ENCODE data around the gene PKDCC.

- TF ChIP-seq CTCF (IDR thresholded peaks at IDR 0.05; ENCODE audit: low read depth, low read length, missing input control) (no peak), EGR1 (IDR thresholded peaks at IDR 0.05; ENCODE audit: low read depth in 2 of 2) (no peak), TAF1 (conservative IDR thresholded peaks at IDR 0.05) (no peak), MAX (IDR thresholded peaks at IDR 0.05) (no peak), REST (IDR thresholded peaks at IDR 0.05) (no peak), NR2F2 (IDR thresholded peaks at IDR 0.05) (no peak), FOXA2 (IDR thresholded peaks at IDR 0.05) (no peak), GABPA (IDR thresholded peaks at IDR 0.05 in 1 of 2, conservative IDR thresholded peaks at IDR 0.05 in 1 of 2) (no peak), SP1 (IDR thresholded peaks at IDR 0.05) (no peak), JUND (IDR thresholded peaks at IDR 0.05) (no peak), ZBTB33 (IDR thresholded peaks at IDR 0.05) (no peak), RXRA (IDR thresholded peaks at IDR 0.05) (no peak), YY1 (IDR thresholded peaks at IDR 0.05) (no peak), HNF4G (IDR thresholded peaks at IDR 0.05) (no peak)
Measured at GRCh38 chr2:42040643-42041278, 7.1 kb upstream of the PKDCC start.

All from liver (tissue), 3 donors.